Endothelial cell of umbilical vein (primary cell): ENCODE measurements around the gene DEFB114. TPM values are rescaled to one million over a fixed set of nuclear protein-coding genes. Genes with fewer than 3 reads are reported as not detected.

Experiments
- BruUV-seq: library from RNA; stranded (reverse); fragments of 400-500 nt; replicated peaks from 2 replicates; lab custom pipeline; 2021; lab: Mats Ljungman, UMichigan
- CTCF ChIA-PET: fragments of 300-600, 350-600 bp; sonication (Branson Sonifier 250); formaldehyde crosslinking; loops from one replicate; lab custom pipeline; 2021; ENCODE audit warnings: antibody characterized with exemption, inconsistent platforms; lab: Charles Lee
- POLR2A ChIA-PET: fragments of 300-600, 350-600 bp; sonication (Branson Sonifier 250); formaldehyde crosslinking; loops from one replicate; lab custom pipeline; 2021; ENCODE audit warnings: antibody characterized with exemption, inconsistent platforms; lab: Charles Lee
- DNase-seq: peaks from one replicate; pipeline ENCODE4 v3.0.0-alpha.2; 2011; ENCODE audit warnings: low read depth, low spot score
- FAIRE-seq: peaks from 2 replicates; lab custom pipeline; 2011; peaks lifted over from hg19 to GRCh38; lab: Jason Lieb, UNC
- H2AFZ ChIP-seq: 2 replicates; pipeline ENCODE4 v1.6.0; 2012; ENCODE audit warnings: low read depth, low read length, control low read depth, inconsistent platforms
- H3K27ac ChIP-seq: 2 replicates; pipeline ENCODE4 v1.5.1; 2011; ENCODE audit warnings: low read depth, mild to moderate bottlenecking, control low read depth, low read length, moderate library complexity; ENCODE audit not compliant: insufficient read depth
- H3K27me3 ChIP-seq, 2 experiments: 2 replicates each; pipeline versions ENCODE4 v1.6.0 to v1.6.1; 2011; ENCODE audit warnings: low read length in 2 of 2, mixed read lengths in 1 of 2; ENCODE audit not compliant: control insufficient read depth in 2 of 2, insufficient read depth in 2 of 2
- H3K36me3 ChIP-seq, 2 experiments: 2 replicates in 1 of 2; 3 replicates in 1 of 2; pipeline ENCODE4 v1.5.1; 2011; ENCODE audit warnings: low read length in 2 of 2, mild to moderate bottlenecking in 1 of 2, moderate library complexity in 1 of 2; ENCODE audit not compliant: control insufficient read depth in 2 of 2, insufficient read depth in 2 of 2; ENCODE audit errors: extremely low read depth in 1 of 2
- H3K4me1 ChIP-seq: 3 replicates; pipeline ENCODE4 v1.5.1; 2011; ENCODE audit warnings: mild to moderate bottlenecking, low read length; ENCODE audit not compliant: control insufficient read depth, insufficient read depth; ENCODE audit errors: extremely low read depth
- H3K4me2 ChIP-seq: 2 replicates; pipeline ENCODE4 v1.6.1; 2011; ENCODE audit warnings: low read length, control low read depth, mixed read lengths; ENCODE audit not compliant: insufficient read depth
- H3K4me3 ChIP-seq, 3 experiments: fragments of 200-600 bp in 1 of 3; sonication (generic), shearing (Covaris generic) in 1 of 3; replicated peaks in 1 of 3; 2 replicates each; pipeline ENCODE4 v1.5.1; 2011 to 2016; ENCODE audit warnings: control low read depth in 3 of 3, low read length in 3 of 3, mild to moderate bottlenecking in 2 of 3, inconsistent platforms in 1 of 3, low read depth in 1 of 3, moderate library complexity in 1 of 3; ENCODE audit not compliant: insufficient read depth in 1 of 3
- H3K79me2 ChIP-seq: 2 replicates; pipeline ENCODE4 v1.6.0; 2012; ENCODE audit warnings: low read length, inconsistent platforms; ENCODE audit not compliant: control insufficient read depth, insufficient read depth
- H3K9ac ChIP-seq: replicated peaks from 2 replicates; pipeline ENCODE3; 2011; ENCODE audit warnings: low read length, control low read depth; ENCODE audit not compliant: insufficient read depth; ENCODE audit errors: extremely low read depth
- H3K9me1 ChIP-seq: replicated peaks from 3 replicates; pipeline ENCODE4 v1.6.0; 2011; ENCODE audit warnings: mild to moderate bottlenecking, low read length; ENCODE audit not compliant: control insufficient read depth, insufficient read depth; ENCODE audit errors: extremely low read depth
- H3K9me3 ChIP-seq: replicated peaks from 2 replicates; pipeline ENCODE4 v1.5.1; 2012; ENCODE audit warnings: low read length, inconsistent platforms; ENCODE audit not compliant: control insufficient read depth, insufficient read depth
- H4K20me1 ChIP-seq: replicated peaks from 2 replicates; pipeline ENCODE3; 2011; ENCODE audit warnings: mild to moderate bottlenecking, low read length; ENCODE audit not compliant: control insufficient read depth, insufficient read depth; ENCODE audit errors: extremely low read depth
- EZH2 ChIP-seq: IDR thresholded peaks from 2 replicates; pipeline ENCODE4 v1.6.1; 2012; ENCODE audit warnings: borderline replicate concordance, low read depth, mild to moderate bottlenecking, moderate library complexity, low read length, inconsistent platforms; ENCODE audit not compliant: severe bottlenecking
- FOS ChIP-seq: IDR thresholded peaks from 2 replicates; pipeline ENCODE4 v1.6.1; 2011; ENCODE audit warnings: mild to moderate bottlenecking, low read length, moderate library complexity, borderline replicate concordance; ENCODE audit not compliant: insufficient read depth
- GATA2 ChIP-seq: IDR thresholded peaks from 2 replicates; pipeline ENCODE4 v1.7.0; 2011; ENCODE audit warnings: low read depth, mild to moderate bottlenecking, moderate library complexity, mixed read lengths, low read length; ENCODE audit not compliant: insufficient read length, insufficient read depth
- JUN ChIP-seq: IDR thresholded peaks from 2 replicates; pipeline ENCODE4 v1.6.1; 2011; ENCODE audit warnings: borderline replicate concordance, low read depth; ENCODE audit not compliant: insufficient read length, insufficient read depth
- MYC ChIP-seq: IDR thresholded peaks from one replicate; pipeline ENCODE4 v1.6.1; 2011; ENCODE audit warnings: mild to moderate bottlenecking, low read depth, low read length
- POLR2A ChIP-seq: IDR thresholded peaks from 2 replicates; pipeline ENCODE4 v1.6.1; 2012; ENCODE audit warnings: low read depth, mild to moderate bottlenecking, control low read depth, low read length
- POLR2AphosphoS5 ChIP-seq: IDR thresholded peaks from 2 replicates; pipeline ENCODE4 v1.6.1; 2012; ENCODE audit warnings: low read depth, mild to moderate bottlenecking, control low read depth, low read length, moderate library complexity; ENCODE audit not compliant: insufficient read depth
- dilution Hi-C: fragments of 300-500 bp; cut with MboI; formaldehyde crosslinking; loops from one replicate; pipeline ENCODE4 v1.15.0; 2019; ENCODE audit warnings: low sequenced_read_pairs; ENCODE audit not compliant: extremely low pct_ligation_motif_present
- intact Hi-C: fragments of 100-400 bp; cut with micrococcal nuclease; formaldehyde crosslinking; loops from one replicate; pipeline ENCODE4 v1.10.0; 2022
- polyA plus RNA-seq, 4 experiments: library from polyadenylated mRNA; depleted of rRNA in 3 of 4; stranded (reverse) in 3 of 4; unstranded in 1 of 4; fragments of >200 nt; gene quantifications; 2 replicates each; pipeline versions ENCODE4 v1.2.1 to v1.2.3, GENCODE V29; 2011 to 2012; ENCODE audit warnings: missing spikeins in 1 of 4
- total RNA-seq: library from RNA; stranded (reverse); gene quantifications from 2 replicates; pipeline ENCODE4 v1.2.3, GENCODE V29; 2021
- TF ChIP-seq, protein P1 (sequence below), 2 donors: IDR thresholded peaks; 1 replicate in 1 of 2; 2 replicates in 1 of 2; pipeline ENCODE4 v1.5.1; 2011; ENCODE audit warnings: low read length in 2 of 2, mild to moderate bottlenecking in 2 of 2, moderate library complexity in 2 of 2, control low read depth in 1 of 2, inconsistent platforms in 1 of 2, low read depth in 1 of 2; ENCODE audit not compliant: insufficient read depth in 1 of 2; ENCODE audit errors: extremely low read depth in 1 of 2
- TF ChIP-seq, protein P2 (sequence below): IDR thresholded peaks from 2 replicates; pipeline ENCODE4 v1.6.1; 2011; ENCODE audit not compliant: insufficient read depth, insufficient read length

Gene DEFB114
- total and polyA plus RNA-seq, 2 donors (not counting 3 experiments of a cell fraction or from before 2014, with no cell fraction given): not detected

DNA sequence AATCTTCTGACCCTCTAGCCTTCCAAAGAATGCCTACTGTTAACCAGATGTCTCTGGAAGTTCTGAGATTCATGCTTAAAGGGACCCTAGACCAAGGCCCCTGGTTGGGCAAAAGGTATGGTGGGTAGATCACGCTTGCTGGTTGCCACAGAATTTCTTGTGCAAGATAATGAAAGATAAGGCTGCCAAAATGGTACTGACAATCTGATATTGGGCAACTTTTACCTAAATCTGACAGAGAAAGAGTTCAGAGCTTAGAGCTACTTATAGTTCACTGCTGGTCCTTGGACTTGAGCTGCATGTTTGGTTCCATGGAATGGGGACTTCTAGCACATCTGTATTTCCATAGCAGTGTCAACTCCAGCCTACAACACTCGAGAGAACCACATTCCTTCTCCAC lies 12.0 kb downstream of the DEFB114 start:
- Histone ChIP-seq H2AFZ (no peak overlapping the region), H3K9me1 (no peaks in the 10 kb centered on the region), H3K36me3 (no peaks in the 10 kb centered on the region), H3K9me3 (peaks cover 2% of the 10 kb centered on the region), H3K27me3 (no peaks in the 10 kb centered on the region), H3K4me1 (no peaks in the 10 kb centered on the region), H3K4me2 (no peak overlapping the region), H3K79me2 (no peaks in the 10 kb centered on the region), H3K4me3 (no peak overlapping the region), H3K9ac (no peak overlapping the region), H3K27ac (no peak overlapping the region), H4K20me1 (no peaks in the 10 kb centered on the region)
- FAIRE-seq (no peak), DNase-seq (no peak)
- dilution Hi-C loops: no loop called here
- BruUV-seq: no TSS peak
- intact Hi-C loops: no loop called here
- TF ChIP-seq POLR2A (no peak), GATA2 (no peak), POLR2AphosphoS5 (no peak)
- TF ChIP-seq, protein P1, sequence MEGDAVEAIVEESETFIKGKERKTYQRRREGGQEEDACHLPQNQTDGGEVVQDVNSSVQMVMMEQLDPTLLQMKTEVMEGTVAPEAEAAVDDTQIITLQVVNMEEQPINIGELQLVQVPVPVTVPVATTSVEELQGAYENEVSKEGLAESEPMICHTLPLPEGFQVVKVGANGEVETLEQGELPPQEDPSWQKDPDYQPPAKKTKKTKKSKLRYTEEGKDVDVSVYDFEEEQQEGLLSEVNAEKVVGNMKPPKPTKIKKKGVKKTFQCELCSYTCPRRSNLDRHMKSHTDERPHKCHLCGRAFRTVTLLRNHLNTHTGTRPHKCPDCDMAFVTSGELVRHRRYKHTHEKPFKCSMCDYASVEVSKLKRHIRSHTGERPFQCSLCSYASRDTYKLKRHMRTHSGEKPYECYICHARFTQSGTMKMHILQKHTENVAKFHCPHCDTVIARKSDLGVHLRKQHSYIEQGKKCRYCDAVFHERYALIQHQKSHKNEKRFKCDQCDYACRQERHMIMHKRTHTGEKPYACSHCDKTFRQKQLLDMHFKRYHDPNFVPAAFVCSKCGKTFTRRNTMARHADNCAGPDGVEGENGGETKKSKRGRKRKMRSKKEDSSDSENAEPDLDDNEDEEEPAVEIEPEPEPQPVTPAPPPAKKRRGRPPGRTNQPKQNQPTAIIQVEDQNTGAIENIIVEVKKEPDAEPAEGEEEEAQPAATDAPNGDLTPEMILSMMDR (IDR thresholded peaks at IDR 0.05; ENCODE audit: extremely low read depth in 1 of 2, insufficient read depth in 1 of 2, low read depth in 1 of 2, low read length in 2 of 2): no peak
- TF ChIP-seq, protein P2, sequence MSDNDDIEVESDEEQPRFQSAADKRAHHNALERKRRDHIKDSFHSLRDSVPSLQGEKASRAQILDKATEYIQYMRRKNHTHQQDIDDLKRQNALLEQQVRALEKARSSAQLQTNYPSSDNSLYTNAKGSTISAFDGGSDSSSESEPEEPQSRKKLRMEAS: no peak
- CTCF ChIA-PET: no interaction called here
- POLR2A ChIA-PET: no interaction called here

DNA sequence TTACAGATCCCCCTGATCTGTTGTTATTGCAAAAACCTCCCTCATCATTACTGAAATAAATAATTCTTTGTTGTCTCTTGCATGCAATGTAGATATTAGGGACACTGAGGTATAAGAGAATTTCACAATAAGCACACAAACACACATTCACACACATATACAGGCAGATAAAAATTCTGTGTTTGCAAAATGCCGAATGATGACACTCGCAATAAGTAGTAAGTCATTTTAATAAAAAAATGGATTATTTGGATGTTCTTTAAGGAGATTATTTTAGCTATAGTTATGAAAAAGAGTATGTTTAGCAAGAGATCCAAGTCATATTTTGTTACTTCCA lies 13.6 kb downstream of the DEFB114 start:
- POLR2A ChIA-PET: no interaction called here
- Histone ChIP-seq H3K4me1 (no peaks in the 10 kb centered on the region), H2AFZ (no peak overlapping the region), H3K36me3 (no peaks in the 10 kb centered on the region), H3K9me1 (no peaks in the 10 kb centered on the region), H3K9ac (no peak overlapping the region), H3K27me3 (no peaks in the 10 kb centered on the region), H3K4me2 (no peak overlapping the region), H4K20me1 (no peaks in the 10 kb centered on the region), H3K4me3 (no peak overlapping the region), H3K79me2 (no peaks in the 10 kb centered on the region), H3K27ac (no peak overlapping the region), H3K9me3 (peaks cover 2% of the 10 kb centered on the region)
- FAIRE-seq (no peak), DNase-seq (no peak)
- TF ChIP-seq EZH2 (no peak), FOS (no peak), POLR2A (no peak), GATA2 (no peak), JUN (no peak), MYC (no peak), POLR2AphosphoS5 (no peak)
- TF ChIP-seq, protein P1 (IDR thresholded peaks at IDR 0.05; ENCODE audit: extremely low read depth in 1 of 2, insufficient read depth in 1 of 2, low read depth in 1 of 2, low read length in 2 of 2): no peak
- TF ChIP-seq, protein P2: no peak
- no TSS peak for BruUV-seq
- intact Hi-C loops: no loop called here
- CTCF ChIA-PET: no interaction called here
- dilution Hi-C loops: no loop called here
